ENCODE results near the gene PRR22. TPM values are rescaled to one million over a fixed set of nuclear protein-coding genes. Genes with fewer than 3 reads are reported as not detected.
A peak's percentile ranks its signal among the peaks of the same experiment; 100 is the strongest.

Gene PRR22
- total RNA-seq, 2 donors from 2014 or later = 1.4 to 5.7 TPM

- H3K4me1 ChIP-seq = no peaks in the 10 kb centered on the region
These were observed 10.9 kb upstream of the PRR22 start for GRCh38 chr19:5795382-5795919.

GRCh38 chr19:5793188-5793587, 8.6 kb upstream of the PRR22 start:
- Histone ChIP-seq H3K4me1 (peaks cover 5% of the 10 kb centered on the region), H3K36me3 (peaks cover 11% of the 10 kb centered on the region), H3K4me3 (no peak overlapping the region), H3K9ac (ENCODE audit: low read depth in 2 of 2, low read length in 2 of 2) (no peak overlapping the region), H3K27ac (no peak overlapping the region), H3K9me3 (no peaks in the 10 kb centered on the region), H3K27me3 (no peaks in the 10 kb centered on the region)
- intact Hi-C loops (cut with DNase I) = no loop called here
- no peak for TF ChIP-seq CTCF (IDR thresholded peaks at IDR 0.05)
- no peak for DNase-seq

More at GRCh38 chr19:5795382-5795919, 10.9 kb upstream of the PRR22 start:
- Histone ChIP-seq H3K9me3 (no peaks in the 10 kb centered on the region), H3K4me3 (no peak overlapping the region), H3K27ac (no peak overlapping the region), H3K36me3 (no peaks in the 10 kb centered on the region), H3K9ac (ENCODE audit: low read depth in 2 of 2, low read length in 2 of 2) (no peak overlapping the region), H3K27me3 (no peaks in the 10 kb centered on the region)
- DNase-seq = no peak
- no peak for TF ChIP-seq CTCF (IDR thresholded peaks at IDR 0.05)
- intact Hi-C loops (cut with DNase I) = no loop called here

- H3K27me3 ChIP-seq = no peaks in the 10 kb centered on the region
- no peak for DNase-seq
- H3K36me3 ChIP-seq = peaks cover 20% of the 10 kb centered on the region
- intact Hi-C loops (cut with DNase I) = no loop called here
- peaks cover 5% of the 10 kb centered on the region for H3K4me1 ChIP-seq
- no peak for TF ChIP-seq CTCF (IDR thresholded peaks at IDR 0.05)
- no peaks in the 10 kb centered on the region for H3K9me3 ChIP-seq
- no peak overlapping the region for H3K4me3 ChIP-seq
- H3K27ac ChIP-seq = no peak overlapping the region
- H3K9ac ChIP-seq (ENCODE audit: low read depth in 2 of 2, low read length in 2 of 2) = no peak overlapping the region
These were observed 7.7 kb upstream of the PRR22 start for GRCh38 chr19:5792224-5792623.

GRCh38 chr19:5790559-5791520, 6.3 kb upstream of the PRR22 start, which contains the start of gene DUS3L:
Gene DUS3L, minus strand, starts transcription at chr19:5791163. Its CDS starts 22 bp downstream, at chr19:5791141.
- H3K9me3 ChIP-seq = no peaks in the 10 kb centered on the region
- H3K4me3 ChIP-seq = peak within 1 kb of the TSS; percentile 88
- H3K27me3 ChIP-seq = no peaks in the 10 kb centered on the region
- TF ChIP-seq CTCF (IDR thresholded peaks at IDR 0.05) = no peak
- H3K9ac ChIP-seq (ENCODE audit: low read depth in 2 of 2, low read length in 2 of 2) = peak within 1 kb of the TSS; percentile 75 to 88
- peak within 1 kb of the TSS; percentile 94 for H3K27ac ChIP-seq
- peaks cover 5% of the 10 kb centered on the region for H3K4me1 ChIP-seq
- DNase-seq = peak; percentile 97
- H3K36me3 ChIP-seq = peaks cover 20% of the 10 kb centered on the region
- intact Hi-C loops (cut with DNase I) = no loop called here

GRCh38 chr19:5789886-5790558, 5.5 kb upstream of the PRR22 start:
- intact Hi-C loops (cut with DNase I) = no loop called here
- peaks cover 20% of the 10 kb centered on the region for H3K36me3 ChIP-seq
- no peak overlapping the region for H3K27ac ChIP-seq

More at GRCh38 chr19:5789886-5790558, 5.5 kb upstream of the PRR22 start:
- DNase-seq = no peak
- Histone ChIP-seq H3K9ac (ENCODE audit: low read depth in 2 of 2, low read length in 2 of 2) (peak overlapping the region in 1 of 2 donors; percentile 75), H3K9me3 (no peaks in the 10 kb centered on the region), H3K4me1 (peaks cover 5% of the 10 kb centered on the region), H3K4me3 (peak overlapping the region; percentile 88), H3K27me3 (no peaks in the 10 kb centered on the region)
- no peak for TF ChIP-seq CTCF (IDR thresholded peaks at IDR 0.05)
